ENCODE measurements around the gene PDLIM3. TPM values are rescaled to one million over a fixed set of nuclear protein-coding genes. Genes with fewer than 3 reads are reported as not detected.

The PDLIM3 gene
- total RNA-seq, 4 donors from 2014 or later: 15.1 to 73.0 (median 45.2) TPM

GRCh38 chr4:185522451-185522850 is 12.9 kb downstream of the PDLIM3 start:
- Histone ChIP-seq H3K27me3 (no peaks in the 10 kb centered on the region), H3K27ac (no peak overlapping the region), H3K9me3 (peaks cover 0 to 6% (median 0%) of the 10 kb centered on the region in 4 donors), H3K4me1 (no peaks in the 10 kb centered on the region), H3K36me3 (no peaks in the 10 kb centered on the region), H3K4me3 (no peak overlapping the region)
- DNase-seq: no peak
- TF ChIP-seq CTCF (IDR thresholded peaks at IDR 0.05) (no peak), POLR2A (IDR thresholded peaks at IDR 0.05) (no peak)

GRCh38 chr4:185520119-185520518 is 15.2 kb downstream of the PDLIM3 start:
- Histone ChIP-seq H3K27ac (no peak overlapping the region), H3K9me3 (no peaks in the 10 kb centered on the region), H3K27me3 (no peaks in the 10 kb centered on the region), H3K36me3 (no peaks in the 10 kb centered on the region), H3K4me1 (no peaks in the 10 kb centered on the region), H3K4me3 (no peak overlapping the region)
- no peak for DNase-seq
- no peak for TF ChIP-seq POLR2A (IDR thresholded peaks at IDR 0.05)
- no peak for TF ChIP-seq CTCF (IDR thresholded peaks at IDR 0.05)

- Histone ChIP-seq H3K27me3 (no peaks in the 10 kb centered on the region), H3K27ac (no peak overlapping the region), H3K9me3 (no peaks in the 10 kb centered on the region), H3K4me3 (no peak overlapping the region), H3K36me3 (no peaks in the 10 kb centered on the region), H3K4me1 (peaks cover 0 to 6% (median 0%) of the 10 kb centered on the region in 4 donors)
- no peak for DNase-seq
- TF ChIP-seq POLR2A (IDR thresholded peaks at IDR 0.05) (no peak), CTCF (IDR thresholded peaks at IDR 0.05) (no peak)
These were observed 16.8 kb downstream of the PDLIM3 start for GRCh38 chr4:185518494-185518893.

GRCh38 chr4:185518069-185518468 is 17.2 kb downstream of the PDLIM3 start:
- TF ChIP-seq CTCF (IDR thresholded peaks at IDR 0.05) (no peak), POLR2A (IDR thresholded peaks at IDR 0.05) (no peak)
- DNase-seq: no peak
- H3K36me3 ChIP-seq: no peaks in the 10 kb centered on the region
- no peak overlapping the region for H3K27ac ChIP-seq
- H3K4me1 ChIP-seq: peaks cover 0 to 10% (median 0%) of the 10 kb centered on the region in 4 donors
- H3K4me3 ChIP-seq: no peak overlapping the region
- H3K9me3 ChIP-seq: no peaks in the 10 kb centered on the region
- no peaks in the 10 kb centered on the region for H3K27me3 ChIP-seq

- no peak for DNase-seq
- H3K36me3 ChIP-seq: no peaks in the 10 kb centered on the region
- no peak overlapping the region for H3K27ac ChIP-seq
- H3K9me3 ChIP-seq: no peaks in the 10 kb centered on the region
- peaks cover 0 to 15% (median 0%) of the 10 kb centered on the region in 4 donors for H3K4me1 ChIP-seq
- no peaks in the 10 kb centered on the region for H3K27me3 ChIP-seq
- TF ChIP-seq CTCF (IDR thresholded peaks at IDR 0.05): no peak
- no peak for TF ChIP-seq POLR2A (IDR thresholded peaks at IDR 0.05)
- H3K4me3 ChIP-seq: no peak overlapping the region
These were observed 20.1 kb downstream of the PDLIM3 start for GRCh38 chr4:185515248-185515647.

GRCh38 chr4:185514182-185514697 is 21.1 kb downstream of the PDLIM3 start:
- TF ChIP-seq POLR2A (IDR thresholded peaks at IDR 0.05) (no peak), CTCF (IDR thresholded peaks at IDR 0.05) (no peak)
- H3K36me3 ChIP-seq: no peaks in the 10 kb centered on the region
- H3K27ac ChIP-seq: peak overlapping the region in 1 of 4 donors; percentile 40
- H3K9me3 ChIP-seq: no peaks in the 10 kb centered on the region
- H3K4me1 ChIP-seq: peaks cover 0 to 15% (median 0%) of the 10 kb centered on the region in 4 donors
- no peaks in the 10 kb centered on the region for H3K27me3 ChIP-seq
- no peak overlapping the region for H3K4me3 ChIP-seq
- DNase-seq: no peak
